ENCODE results near the gene PLCL2.
"Not testable (repeated sequence)": the region's sequence is repeated elsewhere in the genome, so short reads cannot be mapped to it uniquely, and the experiment has no call there.

PLCL2 gene

GRCh38 chr3:16917256-16917935 is 32.6 kb downstream of the PLCL2 start:
- no peak for DNase-seq (ENCODE audit: low read depth)

- DNase-seq (ENCODE audit: low read depth) = no peak
Measured at GRCh38 chr3:16917980-16918682, 33.4 kb downstream of the PLCL2 start.

- no peak for DNase-seq (ENCODE audit: low read depth)
Measured at GRCh38 chr3:16918683-16919025, 33.9 kb downstream of the PLCL2 start.

- DNase-seq (ENCODE audit: low read depth) = no peak
Measured at GRCh38 chr3:16923112-16923511, 38.4 kb downstream of the PLCL2 start.

- DNase-seq (ENCODE audit: low read depth) = no peak
Measured at GRCh38 chr3:16927485-16927884, 42.7 kb downstream of the PLCL2 start.

- no peak for DNase-seq (ENCODE audit: low read depth)
Measured at GRCh38 chr3:16928386-16929132, 43.8 kb downstream of the PLCL2 start.

- no peak for DNase-seq (ENCODE audit: low read depth)
Measured at GRCh38 chr3:16929311-16929710, 44.6 kb downstream of the PLCL2 start.

- no peak for DNase-seq (ENCODE audit: low read depth)
Measured at GRCh38 chr3:16932877-16933276, 48.1 kb downstream of the PLCL2 start.

- no peak for DNase-seq (ENCODE audit: low read depth)
Measured at GRCh38 chr3:16935781-16936180, 51.0 kb downstream of the PLCL2 start.

GRCh38 chr3:16936233-16936632 is 51.5 kb downstream of the PLCL2 start:
- DNase-seq (ENCODE audit: low read depth) = no peak

GRCh38 chr3:16936676-16937230 is 52.0 kb downstream of the PLCL2 start:
- no peak for DNase-seq (ENCODE audit: low read depth)

- no peak for DNase-seq (ENCODE audit: low read depth)
Measured at GRCh38 chr3:16937326-16937845, 52.6 kb downstream of the PLCL2 start.

GRCh38 chr3:16940769-16941700 is 56.3 kb downstream of the PLCL2 start:
- DNase-seq (ENCODE audit: low read depth) = no peak

- DNase-seq (ENCODE audit: low read depth) = no peak
Measured at GRCh38 chr3:16942955-16943354, 58.2 kb downstream of the PLCL2 start.

- no peak for DNase-seq (ENCODE audit: low read depth)
Measured at GRCh38 chr3:16943857-16944256, 59.1 kb downstream of the PLCL2 start.

GRCh38 chr3:16944356-16944755 is 59.6 kb downstream of the PLCL2 start:
- DNase-seq (ENCODE audit: low read depth) = no peak

- DNase-seq (ENCODE audit: low read depth) = no peak
Measured at GRCh38 chr3:16945330-16945729, 60.6 kb downstream of the PLCL2 start.

- no peak for DNase-seq (ENCODE audit: low read depth)
Measured at GRCh38 chr3:16950282-16950681, 65.5 kb downstream of the PLCL2 start.

GRCh38 chr3:16950845-16951244 is 66.1 kb downstream of the PLCL2 start:
- DNase-seq (ENCODE audit: low read depth) = no peak

GRCh38 chr3:16957852-16958251 is 73.1 kb downstream of the PLCL2 start:
- not testable (repeated sequence) for DNase-seq (ENCODE audit: low read depth)

GRCh38 chr3:16960125-16960524 is 75.4 kb downstream of the PLCL2 start:
- DNase-seq (ENCODE audit: low read depth) = no peak

Measured in stimulated activated CD8-positive, alpha-beta memory T cell treated with anti-CD3 and anti-CD28 coated beads, Interleukin-4, amount 100 ng/mL, for 24 hours (primary cell).